ENCODE results near the gene ABCB8.

DNA sequence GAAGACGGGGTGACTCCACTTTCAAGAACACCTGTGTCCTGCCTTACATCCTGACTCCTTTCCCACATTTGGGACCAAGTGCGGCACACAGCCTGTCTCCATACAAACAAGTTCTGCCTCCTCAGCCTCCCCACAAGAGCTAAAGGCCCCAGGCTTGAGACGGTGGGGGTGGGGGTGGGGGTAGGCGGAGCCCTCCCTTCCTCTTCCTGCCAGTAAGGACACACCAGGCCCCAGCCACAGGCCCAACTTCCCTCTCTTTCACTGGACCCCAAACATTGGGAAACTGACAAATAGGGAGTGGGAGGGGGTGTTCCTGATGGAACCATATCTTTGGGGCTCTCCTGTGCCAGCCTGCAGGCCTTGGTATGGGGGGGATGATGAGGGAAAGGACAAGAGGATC, 24.8 kb downstream of the ABCB8 start:
- TF ChIP-seq POLR2A (IDR thresholded peaks at IDR 0.05) = no peak
- no peak for TF ChIP-seq CTCF (IDR thresholded peaks at IDR 0.05)
- no peak for TF ChIP-seq EP300 (IDR thresholded peaks at IDR 0.05)
